Osteocyte (in vitro differentiated cells): ENCODE measurements around the gene CNST. TPM values are rescaled to one million over a fixed set of nuclear protein-coding genes. Genes with fewer than 3 reads are reported as not detected.

Source experiments
- DNase-seq: peaks from one replicate; pipeline ENCODE4 v3.0.0; 2021; ENCODE audit warnings: mixed read lengths; ENCODE audit not compliant: unreplicated experiment; ENCODE audit errors: extremely low spot score
- H3K27ac Mint-ChIP-seq: one replicate; pipeline ENCODE4 v1.8.0; 2021; ENCODE audit warnings: mild to moderate bottlenecking, mixed read lengths; ENCODE audit not compliant: unreplicated experiment
- H3K27me3 Mint-ChIP-seq: one replicate; pipeline ENCODE4 v1.8.0; 2021; ENCODE audit warnings: mixed read lengths; ENCODE audit not compliant: unreplicated experiment
- H3K36me3 Mint-ChIP-seq: one replicate; pipeline ENCODE4 v1.8.0; 2021; ENCODE audit warnings: mixed read lengths; ENCODE audit not compliant: unreplicated experiment
- H3K4me1 Mint-ChIP-seq: one replicate; pipeline ENCODE4 v1.8.0; 2021; ENCODE audit warnings: mixed read lengths; ENCODE audit not compliant: unreplicated experiment
- H3K4me3 Mint-ChIP-seq: one replicate; pipeline ENCODE4 v1.8.0; 2021; ENCODE audit warnings: mild to moderate bottlenecking, moderate library complexity, mixed read lengths; ENCODE audit not compliant: unreplicated experiment
- H3K9me3 Mint-ChIP-seq: one replicate; pipeline ENCODE4 v1.8.0; 2021; ENCODE audit warnings: mixed read lengths; ENCODE audit not compliant: unreplicated experiment
- total RNA-seq: library from RNA; stranded (reverse); gene quantifications from 2 replicates; pipeline ENCODE4 v1.2.1, GENCODE V29; 2021
- TF ChIP-seq, protein P1 (sequence below): fragments of 200-600 bp; sonication (generic); IDR thresholded peaks from 2 replicates; pipeline ENCODE4 v1.5.0; 2021; ENCODE audit warnings: antibody characterized with exemption, mild to moderate bottlenecking, moderate library complexity

Gene CNST
- total RNA-seq, 1 donor from 2014 or later, result 26.8 TPM

DNA sequence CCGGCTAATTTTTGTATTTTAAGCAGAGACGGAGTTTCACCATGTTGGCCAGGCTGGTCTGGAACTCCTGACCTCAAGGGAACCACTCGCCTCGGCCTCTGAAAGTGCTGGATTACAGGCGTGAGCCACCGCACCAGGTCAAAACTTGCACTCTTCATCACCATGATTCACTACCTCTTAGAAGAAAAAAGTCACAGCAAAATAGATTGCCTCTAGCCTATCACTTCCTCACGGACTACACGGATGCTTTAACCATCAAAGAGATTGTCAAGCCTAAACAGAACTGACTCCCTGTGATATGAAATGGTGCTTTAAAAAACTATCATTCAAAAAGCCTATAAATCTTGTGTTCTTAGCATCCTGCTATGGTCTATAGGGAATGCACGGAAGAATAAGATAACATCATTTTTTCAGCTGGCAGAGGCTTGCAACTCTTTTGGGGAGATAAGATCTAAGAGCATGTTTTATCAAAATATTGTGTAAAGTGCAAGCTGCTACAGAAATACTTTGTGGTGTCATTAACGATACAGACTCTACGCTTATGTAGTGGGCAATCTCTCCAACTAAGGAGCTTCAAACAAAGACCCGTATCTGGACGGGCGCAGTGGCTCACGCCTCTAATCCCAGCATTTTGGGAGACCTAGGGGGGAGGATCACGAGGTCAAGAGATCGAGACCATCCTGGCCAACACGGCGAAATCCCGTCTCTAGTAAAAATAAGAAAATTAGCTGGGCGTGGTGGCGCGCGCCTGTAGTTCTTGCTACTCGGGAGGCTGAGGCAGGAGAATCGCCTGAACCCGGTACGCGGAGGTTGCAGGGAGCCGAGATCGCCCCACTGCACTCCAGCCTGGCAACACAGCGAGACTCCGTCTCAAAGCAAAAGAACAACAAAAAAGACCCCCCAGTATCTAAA is 1.2 kb upstream of the CNST start:
- TF ChIP-seq, protein P1, sequence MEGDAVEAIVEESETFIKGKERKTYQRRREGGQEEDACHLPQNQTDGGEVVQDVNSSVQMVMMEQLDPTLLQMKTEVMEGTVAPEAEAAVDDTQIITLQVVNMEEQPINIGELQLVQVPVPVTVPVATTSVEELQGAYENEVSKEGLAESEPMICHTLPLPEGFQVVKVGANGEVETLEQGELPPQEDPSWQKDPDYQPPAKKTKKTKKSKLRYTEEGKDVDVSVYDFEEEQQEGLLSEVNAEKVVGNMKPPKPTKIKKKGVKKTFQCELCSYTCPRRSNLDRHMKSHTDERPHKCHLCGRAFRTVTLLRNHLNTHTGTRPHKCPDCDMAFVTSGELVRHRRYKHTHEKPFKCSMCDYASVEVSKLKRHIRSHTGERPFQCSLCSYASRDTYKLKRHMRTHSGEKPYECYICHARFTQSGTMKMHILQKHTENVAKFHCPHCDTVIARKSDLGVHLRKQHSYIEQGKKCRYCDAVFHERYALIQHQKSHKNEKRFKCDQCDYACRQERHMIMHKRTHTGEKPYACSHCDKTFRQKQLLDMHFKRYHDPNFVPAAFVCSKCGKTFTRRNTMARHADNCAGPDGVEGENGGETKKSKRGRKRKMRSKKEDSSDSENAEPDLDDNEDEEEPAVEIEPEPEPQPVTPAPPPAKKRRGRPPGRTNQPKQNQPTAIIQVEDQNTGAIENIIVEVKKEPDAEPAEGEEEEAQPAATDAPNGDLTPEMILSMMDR, result no peak
- Mint-ChIP-seq H3K4me3 (peak overlapping the region; percentile 97), H3K36me3 (peaks cover 2% of the 10 kb centered on the region), H3K4me1 (peaks cover 43% of the 10 kb centered on the region), H3K27ac (peak overlapping the region; percentile 96), H3K27me3 (no peaks in the 10 kb centered on the region), H3K9me3 (no peaks in the 10 kb centered on the region)
- DNase-seq, result no peak

DNA sequence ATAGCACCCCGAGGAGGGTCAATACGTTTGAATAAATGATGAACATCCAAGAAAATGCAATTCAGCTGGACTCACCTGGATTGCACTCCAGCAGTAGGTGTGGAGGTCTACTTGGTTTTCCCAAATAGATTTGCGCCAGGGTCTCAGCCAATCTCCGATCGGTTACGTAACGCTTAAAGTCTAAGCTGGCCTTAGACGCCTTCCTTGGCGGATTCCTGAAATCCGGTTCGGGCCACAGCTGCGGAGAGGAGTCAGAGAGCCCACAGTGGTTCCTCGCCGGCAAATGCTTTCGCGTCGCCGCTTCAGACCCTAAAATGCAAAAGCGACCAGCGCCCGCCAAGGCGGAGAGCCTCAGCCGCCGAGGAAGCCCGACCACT is 517 bp upstream of the CNST start:
- TF ChIP-seq, protein P1, result no peak
- Mint-ChIP-seq H3K36me3 (peaks cover 2% of the 10 kb centered on the region), H3K27ac (peak overlapping the region; percentile 96), H3K9me3 (no peaks in the 10 kb centered on the region), H3K27me3 (no peaks in the 10 kb centered on the region), H3K4me3 (peak overlapping the region; percentile 97), H3K4me1 (peaks cover 43% of the 10 kb centered on the region)
- no peak for DNase-seq

DNA sequence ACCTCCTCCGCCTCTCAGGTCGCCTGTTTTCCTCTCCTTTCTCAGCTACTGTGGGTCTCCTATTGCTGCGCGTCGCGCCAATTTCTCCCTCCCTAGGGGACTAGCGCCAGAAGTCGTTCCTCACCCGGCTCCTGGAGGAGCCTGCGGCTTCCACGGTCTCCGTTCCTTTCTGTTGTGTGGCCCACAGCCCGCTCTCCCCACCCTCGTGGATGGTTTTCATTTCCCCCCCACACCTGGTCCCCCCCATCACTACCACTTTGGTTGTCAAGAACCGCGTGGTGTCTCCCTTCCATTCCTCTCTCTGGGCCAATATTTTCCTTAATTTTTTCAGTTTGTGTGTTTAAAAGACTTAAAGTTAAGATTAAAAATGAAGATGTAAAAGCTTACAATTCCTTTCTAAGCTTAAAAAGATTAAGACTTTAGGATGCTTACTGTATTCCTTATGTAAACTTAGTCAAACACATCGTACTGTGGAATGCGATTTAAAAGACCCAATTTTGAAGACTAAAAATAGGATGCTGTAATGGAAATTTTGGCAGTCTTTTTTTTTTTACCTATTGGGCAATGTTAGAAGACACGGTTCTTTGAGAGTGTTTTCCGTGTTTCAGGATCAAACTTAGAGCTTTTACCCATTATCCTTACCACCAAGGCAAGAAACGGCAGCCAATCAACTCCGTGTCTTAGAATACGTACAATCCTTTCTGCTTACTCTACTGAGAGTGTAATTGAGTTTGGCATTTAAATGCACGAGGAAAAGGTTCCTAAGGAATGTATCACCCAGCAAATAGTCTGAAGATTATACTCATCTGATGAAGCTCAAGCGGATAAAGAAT is 773 bp downstream of the CNST start:
- Mint-ChIP-seq H3K27ac (peak overlapping the region; percentile 96), H3K27me3 (no peaks in the 10 kb centered on the region), H3K4me3 (peak overlapping the region; percentile 97), H3K9me3 (no peaks in the 10 kb centered on the region), H3K4me1 (peaks cover 46% of the 10 kb centered on the region), H3K36me3 (peaks cover 2% of the 10 kb centered on the region)
- no peak for DNase-seq
- TF ChIP-seq, protein P1, result no peak

DNA sequence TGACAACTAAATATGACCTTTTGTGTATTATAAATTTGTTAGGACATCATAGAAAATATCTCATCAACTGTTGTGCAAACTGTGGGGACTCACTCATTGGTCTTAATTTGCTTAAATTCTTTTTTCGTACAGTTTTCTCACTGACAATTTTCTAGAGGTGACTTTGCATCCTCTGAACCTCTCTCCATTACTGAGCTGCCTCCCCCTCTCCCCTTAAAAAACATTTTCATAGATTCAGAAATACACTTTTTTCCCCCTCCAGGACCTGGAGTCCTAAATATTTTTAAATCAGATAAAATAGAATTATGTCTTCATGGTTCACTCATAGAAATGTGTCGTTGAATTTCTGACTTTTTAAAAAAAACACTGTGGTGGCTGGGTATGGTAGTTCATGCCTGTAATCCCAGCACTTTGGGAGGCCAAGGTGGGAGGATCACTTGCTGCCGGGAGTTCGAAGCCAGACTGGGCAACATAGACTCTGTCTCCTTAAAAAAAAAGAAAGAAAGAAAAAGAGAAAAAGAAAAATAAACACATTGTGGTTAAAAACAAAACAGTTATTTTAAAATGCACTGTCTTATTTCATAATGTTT is 1.5 kb downstream of the CNST start:
- no peaks in the 10 kb centered on the region for H3K9me3 Mint-ChIP-seq
- peak overlapping the region; percentile 97 for H3K4me3 Mint-ChIP-seq
- peaks cover 46% of the 10 kb centered on the region for H3K4me1 Mint-ChIP-seq
- TF ChIP-seq, protein P1, result no peak
- H3K27me3 Mint-ChIP-seq, result no peaks in the 10 kb centered on the region
- peaks cover 2% of the 10 kb centered on the region for H3K36me3 Mint-ChIP-seq
- DNase-seq, result no peak
- peak overlapping the region; percentile 96 for H3K27ac Mint-ChIP-seq
